Activated naive CD4-positive, alpha-beta T cell treated with anti-CD3 and anti-CD28 coated beads, Interleukin-2, amount 50 U/mL, for 24 hours (primary cell): ENCODE results near the gene TSPAN3.
A peak's percentile ranks its signal among the peaks of the same experiment; 100 is the strongest.

Source experiments
- H3K27ac Mint-ChIP-seq: one replicate; pipeline ENCODE4 v1.8.0; 2021; ENCODE audit warnings: mild to moderate bottlenecking, mixed read lengths
- H3K27me3 Mint-ChIP-seq: one replicate; pipeline ENCODE4 v1.8.0; 2021; ENCODE audit warnings: mixed read lengths
- H3K36me3 Mint-ChIP-seq: one replicate; pipeline ENCODE4 v1.8.0; 2021; ENCODE audit warnings: mixed read lengths
- H3K4me1 Mint-ChIP-seq: one replicate; pipeline ENCODE4 v1.8.0; 2021; ENCODE audit warnings: mixed read lengths
- H3K4me3 Mint-ChIP-seq: one replicate; pipeline ENCODE4 v1.8.0; 2021; ENCODE audit warnings: mild to moderate bottlenecking, mixed read lengths
- H3K9me3 Mint-ChIP-seq: one replicate; pipeline ENCODE4 v1.8.0; 2021; ENCODE audit warnings: mixed read lengths

TSPAN3 gene

DNA sequence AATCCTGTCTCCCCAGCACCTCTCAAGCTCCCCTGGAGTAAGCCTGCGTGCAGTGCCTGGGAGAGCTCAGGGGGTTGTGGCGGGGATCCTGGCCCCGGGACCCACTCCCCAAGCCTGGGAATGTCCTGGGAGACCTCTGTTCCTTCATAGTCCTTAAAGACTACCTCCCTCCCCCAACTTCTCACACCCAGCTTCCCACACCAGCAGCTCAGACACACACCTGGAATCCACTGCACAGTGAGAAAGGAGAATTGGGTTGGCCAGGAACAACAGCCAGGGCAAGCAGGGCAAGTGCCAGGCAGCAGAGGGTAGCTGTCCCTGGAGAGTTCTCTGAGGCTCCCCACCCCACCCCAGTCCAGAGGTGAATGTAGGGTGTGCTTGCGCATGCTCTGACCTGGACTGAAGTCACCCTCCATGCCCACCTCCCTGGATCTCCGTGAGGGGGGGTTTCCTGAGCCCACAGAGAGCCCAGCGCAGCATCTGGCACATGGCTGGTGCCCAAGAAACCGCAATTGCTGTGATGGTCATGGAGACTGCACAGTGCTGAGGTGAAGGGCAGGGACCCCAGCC, 53.7 kb downstream of the TSPAN3 start:
- H3K9me3 Mint-ChIP-seq = no peaks in the 10 kb centered on the region
- no peak overlapping the region for H3K4me3 Mint-ChIP-seq
- H3K27me3 Mint-ChIP-seq = no peaks in the 10 kb centered on the region
- H3K27ac Mint-ChIP-seq = peak overlapping the region; percentile 74
- H3K36me3 Mint-ChIP-seq = peaks cover 5% of the 10 kb centered on the region
- peaks cover 87% of the 10 kb centered on the region for H3K4me1 Mint-ChIP-seq

DNA sequence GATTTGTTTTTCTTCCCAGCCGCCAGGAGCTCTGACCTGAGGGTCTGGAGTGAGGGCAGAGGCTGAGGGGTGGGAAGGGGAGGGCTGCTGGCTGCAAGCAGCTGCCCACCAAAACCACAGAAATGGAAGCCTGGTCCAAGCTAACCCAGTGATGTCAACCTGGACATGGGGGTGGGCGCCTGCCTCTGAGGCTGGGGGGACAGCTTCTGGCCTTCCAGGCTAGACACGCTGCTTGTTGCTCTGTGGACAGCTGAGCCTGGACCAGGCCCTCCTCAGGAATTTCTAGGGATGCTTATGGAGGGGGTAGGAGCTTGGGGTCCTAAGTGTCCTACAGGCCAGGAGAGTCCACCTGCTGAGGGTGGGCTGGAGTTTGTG, 54.6 kb downstream of the TSPAN3 start:
- Mint-ChIP-seq H3K27me3 (no peaks in the 10 kb centered on the region), H3K27ac (no peak overlapping the region), H3K36me3 (peaks cover 5% of the 10 kb centered on the region), H3K4me1 (peaks cover 85% of the 10 kb centered on the region), H3K4me3 (no peak overlapping the region), H3K9me3 (no peaks in the 10 kb centered on the region)

DNA sequence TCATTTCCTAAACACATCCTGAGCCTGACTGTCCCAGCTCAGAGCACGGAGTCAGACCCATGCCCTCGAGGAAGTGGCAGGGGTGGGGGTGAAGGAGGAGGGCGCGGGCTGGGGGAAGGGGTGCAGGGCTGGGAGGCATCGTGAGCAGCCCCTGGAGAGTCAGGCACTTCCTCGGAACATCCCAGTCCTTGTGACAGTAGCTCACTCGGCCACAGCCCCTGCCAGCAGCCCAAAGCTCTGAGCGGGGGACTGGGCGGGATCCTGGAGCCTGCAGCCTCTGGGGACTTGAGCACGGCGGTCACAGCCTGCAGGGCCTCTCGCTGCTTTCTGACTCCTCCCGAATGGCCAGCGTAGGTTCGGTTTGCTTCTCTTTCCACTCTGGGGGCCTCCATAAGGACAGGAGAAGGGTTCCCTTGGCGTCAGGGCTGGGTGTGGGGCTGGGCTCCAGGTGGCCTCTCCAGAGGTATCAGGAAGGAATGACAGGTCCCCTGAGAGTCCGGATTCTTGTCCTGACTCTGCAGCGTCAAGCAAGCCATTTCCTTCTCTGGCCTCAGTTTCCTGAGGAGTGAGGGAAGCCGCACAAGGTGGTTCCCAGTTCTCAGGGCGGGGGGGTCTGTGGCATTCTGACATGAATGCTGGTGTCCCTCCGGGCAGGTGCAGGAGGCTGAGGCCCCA, 55.1 kb downstream of the TSPAN3 start:
- no peak overlapping the region for H3K4me3 Mint-ChIP-seq
- H3K9me3 Mint-ChIP-seq = no peaks in the 10 kb centered on the region
- no peaks in the 10 kb centered on the region for H3K27me3 Mint-ChIP-seq
- H3K4me1 Mint-ChIP-seq = peaks cover 85% of the 10 kb centered on the region
- peak overlapping the region; percentile 52 for H3K27ac Mint-ChIP-seq
- peaks cover 5% of the 10 kb centered on the region for H3K36me3 Mint-ChIP-seq

DNA sequence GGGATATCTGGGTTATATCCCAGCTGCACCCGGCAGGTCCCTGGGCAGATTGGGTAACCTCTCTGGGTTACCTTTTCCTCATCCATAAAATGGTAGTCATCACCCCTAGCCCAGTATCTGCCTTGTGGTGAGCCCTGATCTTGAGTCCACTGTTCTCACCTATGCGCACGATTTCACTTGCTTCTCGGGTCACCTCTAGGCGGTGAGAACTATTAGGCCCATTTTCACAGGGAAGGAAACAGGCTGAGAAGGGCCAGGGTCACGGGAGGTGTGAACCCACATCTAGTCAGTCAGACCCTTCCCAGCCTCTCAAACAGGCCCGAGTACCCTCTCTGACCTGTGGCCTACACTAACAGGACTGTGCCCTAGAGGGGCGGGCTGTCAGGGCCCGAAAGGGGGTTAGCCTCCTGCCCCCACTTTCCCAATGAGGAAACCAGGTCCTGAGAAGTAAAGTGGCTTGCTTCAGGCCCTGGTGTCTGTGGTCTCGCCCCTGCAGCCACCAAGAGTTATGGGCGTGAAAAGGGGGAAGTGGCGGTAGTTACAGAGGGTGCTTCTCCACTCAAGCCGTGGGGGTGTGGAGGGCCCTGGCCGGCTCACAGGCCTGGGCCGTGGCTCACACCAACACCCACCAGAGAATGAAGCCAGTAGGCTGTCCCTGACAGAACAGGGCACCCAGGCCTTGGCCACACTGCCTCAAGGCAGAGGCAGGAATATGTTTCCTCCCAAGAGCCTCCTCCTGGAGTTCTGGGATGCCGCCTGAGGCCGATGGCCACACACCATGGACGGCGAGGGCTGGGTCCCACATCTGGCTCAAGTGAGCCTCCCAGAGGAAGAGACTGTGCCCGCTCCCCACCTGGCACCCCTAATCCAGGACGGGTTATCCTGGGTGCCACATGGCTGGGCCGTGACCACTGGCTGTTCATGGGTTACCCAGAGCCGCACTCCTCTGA, 56.5 kb downstream of the TSPAN3 start:
- Mint-ChIP-seq H3K27me3 (no peaks in the 10 kb centered on the region), H3K4me1 (peaks cover 84% of the 10 kb centered on the region), H3K27ac (peak overlapping the region; percentile 98), H3K36me3 (peaks cover 3% of the 10 kb centered on the region), H3K4me3 (peak overlapping the region; percentile 78), H3K9me3 (no peaks in the 10 kb centered on the region)

DNA sequence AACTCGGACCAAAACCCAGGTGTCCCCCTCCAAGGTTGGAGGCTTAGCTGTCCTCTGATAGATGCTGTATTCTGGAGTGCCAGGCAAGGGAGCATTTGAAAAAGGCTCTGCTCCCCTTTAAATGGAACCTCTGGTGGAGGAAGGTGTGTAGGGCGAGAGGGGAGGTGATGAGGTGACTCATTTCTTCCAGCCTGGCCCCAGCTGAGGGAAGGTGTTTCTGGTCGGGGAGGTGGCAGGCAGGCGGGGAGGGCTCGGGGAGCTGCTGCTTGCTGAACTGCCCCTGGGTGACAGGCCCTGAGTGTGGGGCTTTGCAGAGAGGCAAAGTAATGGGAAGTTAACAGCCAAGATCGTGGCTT, 57.2 kb downstream of the TSPAN3 start:
- H3K4me3 Mint-ChIP-seq = peak overlapping the region; percentile 78
- H3K4me1 Mint-ChIP-seq = peaks cover 87% of the 10 kb centered on the region
- peak overlapping the region; percentile 98 for H3K27ac Mint-ChIP-seq
- no peaks in the 10 kb centered on the region for H3K9me3 Mint-ChIP-seq
- H3K36me3 Mint-ChIP-seq = peaks cover 3% of the 10 kb centered on the region
- H3K27me3 Mint-ChIP-seq = no peaks in the 10 kb centered on the region

DNA sequence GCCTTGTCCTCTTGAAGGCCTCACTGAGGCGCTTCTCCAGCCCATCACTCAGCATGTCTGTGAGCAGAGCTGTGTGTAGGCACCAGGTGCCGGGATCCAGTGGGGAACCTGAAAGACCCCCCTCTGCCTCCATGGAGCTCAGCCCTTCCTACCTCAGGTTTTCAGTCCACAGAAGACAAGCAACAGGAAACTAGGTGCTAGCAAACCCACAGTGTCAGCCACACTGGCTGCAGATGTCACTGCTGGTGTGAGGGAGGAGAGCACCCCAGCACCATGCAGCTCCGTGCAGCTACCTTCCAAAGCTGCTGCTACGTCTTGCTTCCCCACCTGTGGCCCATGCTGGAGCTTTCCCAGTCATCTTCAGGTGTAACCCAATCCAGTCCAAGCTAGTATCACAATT, 58.0 kb downstream of the TSPAN3 start:
- peak overlapping the region; percentile 98 for H3K27ac Mint-ChIP-seq
- H3K4me3 Mint-ChIP-seq = peak overlapping the region; percentile 78
- no peaks in the 10 kb centered on the region for H3K9me3 Mint-ChIP-seq
- H3K36me3 Mint-ChIP-seq = peaks cover 1% of the 10 kb centered on the region
- H3K27me3 Mint-ChIP-seq = no peaks in the 10 kb centered on the region
- peaks cover 80% of the 10 kb centered on the region for H3K4me1 Mint-ChIP-seq

DNA sequence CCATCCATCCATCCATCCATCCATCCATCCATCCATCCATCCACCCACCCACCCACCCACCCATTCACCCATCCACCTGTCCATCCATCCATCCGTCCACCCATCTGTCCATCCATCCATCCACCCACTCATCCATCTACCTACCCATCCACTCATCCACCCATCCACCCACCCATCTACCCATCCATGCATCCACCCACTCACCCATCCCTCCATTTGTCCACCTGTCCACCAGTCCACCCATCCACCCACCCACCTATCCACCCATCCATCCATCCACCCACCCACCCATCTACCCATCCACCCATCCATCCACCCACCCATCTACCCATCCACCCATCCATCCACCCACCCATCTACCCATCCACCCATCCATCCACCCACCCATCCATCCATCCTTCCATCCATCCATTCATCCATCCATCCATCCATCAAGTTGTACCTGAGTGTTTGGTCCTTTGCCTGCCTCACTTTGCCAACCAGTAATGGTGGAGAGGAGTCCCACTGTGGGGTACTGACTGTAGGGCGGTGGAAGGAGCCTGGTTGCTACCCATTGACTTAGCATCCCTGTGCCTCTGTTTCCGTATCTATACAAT, 58.7 kb downstream of the TSPAN3 start:
- Mint-ChIP-seq H3K4me3 (no peak overlapping the region), H3K27me3 (no peaks in the 10 kb centered on the region), H3K4me1 (peaks cover 76% of the 10 kb centered on the region), H3K9me3 (no peaks in the 10 kb centered on the region), H3K27ac (peak overlapping the region; percentile 49), H3K36me3 (no peaks in the 10 kb centered on the region)

DNA sequence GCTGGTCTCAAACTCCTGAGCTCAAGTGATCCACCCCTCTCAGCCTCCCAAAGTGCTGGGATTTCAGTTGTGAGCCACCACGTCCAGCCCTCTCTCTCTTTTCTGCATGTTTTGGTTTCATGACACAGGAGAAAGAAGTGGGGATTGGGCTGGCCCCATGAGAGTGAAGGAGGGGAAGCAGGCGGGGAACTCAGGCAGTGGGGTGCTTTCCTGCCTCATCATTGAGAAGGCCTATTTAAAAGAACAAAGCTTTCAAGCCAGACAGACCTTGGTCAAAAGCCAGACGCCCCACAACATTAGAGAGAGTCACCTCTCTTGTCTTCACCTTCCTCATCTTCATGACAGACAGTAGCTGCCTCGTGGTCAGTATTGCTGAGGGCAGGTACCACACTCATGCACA, 60.1 kb downstream of the TSPAN3 start:
- no peaks in the 10 kb centered on the region for H3K9me3 Mint-ChIP-seq
- no peak overlapping the region for H3K4me3 Mint-ChIP-seq
- H3K4me1 Mint-ChIP-seq = peaks cover 84% of the 10 kb centered on the region
- H3K36me3 Mint-ChIP-seq = peaks cover 2% of the 10 kb centered on the region
- peak overlapping the region; percentile 88 for H3K27ac Mint-ChIP-seq
- no peaks in the 10 kb centered on the region for H3K27me3 Mint-ChIP-seq

DNA sequence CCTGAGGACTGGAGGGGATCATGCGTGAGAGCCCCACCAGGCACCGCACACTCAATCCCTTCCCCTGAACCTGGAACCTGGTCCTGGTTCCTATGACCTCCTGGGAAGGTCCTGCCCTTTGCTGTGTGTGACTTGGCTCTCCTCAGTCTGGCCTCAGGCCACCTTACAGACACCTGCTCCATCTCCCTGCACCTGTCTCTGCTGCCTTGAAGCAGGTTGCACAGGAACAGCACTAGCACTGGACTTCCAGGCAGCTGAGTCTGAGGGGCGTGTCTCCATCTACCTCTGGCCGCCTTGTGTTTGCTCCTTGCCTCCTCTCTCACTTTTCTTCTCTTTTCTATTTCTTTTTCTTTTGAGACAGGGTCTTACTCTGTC, 60.6 kb downstream of the TSPAN3 start:
- Mint-ChIP-seq H3K9me3 (no peaks in the 10 kb centered on the region), H3K36me3 (peaks cover 2% of the 10 kb centered on the region), H3K4me1 (peaks cover 84% of the 10 kb centered on the region), H3K4me3 (no peak overlapping the region), H3K27me3 (no peaks in the 10 kb centered on the region), H3K27ac (peak overlapping the region; percentile 90)

DNA sequence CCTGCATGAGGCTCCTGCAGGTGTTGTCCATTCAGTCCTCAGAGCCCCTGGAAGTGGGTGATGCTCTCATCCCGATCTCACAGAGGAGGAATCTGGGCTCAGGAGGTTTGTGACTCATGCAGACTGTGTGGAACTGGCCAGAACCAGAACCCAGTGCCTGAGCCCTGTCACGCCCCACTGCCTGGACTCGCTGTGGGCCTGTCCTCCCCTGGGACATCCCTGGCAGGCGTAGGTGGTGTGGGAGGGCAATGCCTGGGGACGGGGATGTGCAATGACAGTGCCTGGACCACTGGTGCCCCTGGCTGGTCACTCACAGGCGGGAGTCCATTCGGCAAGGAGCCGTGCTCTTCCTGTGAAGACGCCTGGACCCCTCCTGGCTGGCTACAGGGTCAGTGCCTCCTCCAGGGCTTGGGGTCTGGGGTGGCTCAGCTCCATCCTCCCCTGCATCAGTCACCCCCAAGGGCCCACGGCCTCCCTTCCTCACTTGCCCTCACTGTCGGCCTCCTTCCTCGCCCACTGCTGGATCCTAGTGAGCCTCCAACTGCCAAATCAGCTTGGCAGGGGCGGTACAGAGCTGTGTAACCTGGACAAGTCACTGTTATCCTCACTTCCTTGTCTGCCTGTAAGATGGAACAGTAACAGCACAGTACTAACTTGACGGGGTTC, 61.1 kb downstream of the TSPAN3 start:
- Mint-ChIP-seq H3K27me3 (no peaks in the 10 kb centered on the region), H3K27ac (peak overlapping the region; percentile 90), H3K4me3 (no peak overlapping the region), H3K4me1 (peaks cover 82% of the 10 kb centered on the region), H3K36me3 (peaks cover 2% of the 10 kb centered on the region), H3K9me3 (no peaks in the 10 kb centered on the region)

DNA sequence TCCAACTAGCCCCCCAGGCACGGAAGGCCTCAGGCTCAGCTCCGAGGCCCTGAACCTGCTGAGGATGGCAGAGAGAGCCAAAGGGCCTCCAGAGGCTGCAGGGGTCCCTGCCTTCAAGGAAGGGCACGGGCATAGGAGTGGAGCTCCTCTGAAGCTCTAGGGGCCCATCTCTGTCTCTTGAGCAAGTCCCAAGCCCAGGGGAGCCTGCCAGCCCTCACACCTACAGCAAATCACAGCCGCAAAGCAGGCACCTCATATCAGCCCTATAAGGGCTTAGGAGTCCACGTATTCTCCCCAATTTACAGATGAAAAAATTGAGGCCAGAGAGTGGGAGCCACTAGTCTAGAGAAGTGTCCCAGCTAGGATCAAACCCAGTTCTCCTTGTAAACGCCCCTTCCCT, 61.7 kb downstream of the TSPAN3 start:
- H3K4me1 Mint-ChIP-seq = peaks cover 82% of the 10 kb centered on the region
- no peaks in the 10 kb centered on the region for H3K9me3 Mint-ChIP-seq
- H3K27ac Mint-ChIP-seq = peak overlapping the region; percentile 55
- H3K27me3 Mint-ChIP-seq = no peaks in the 10 kb centered on the region
- no peak overlapping the region for H3K4me3 Mint-ChIP-seq
- peaks cover 5% of the 10 kb centered on the region for H3K36me3 Mint-ChIP-seq

DNA sequence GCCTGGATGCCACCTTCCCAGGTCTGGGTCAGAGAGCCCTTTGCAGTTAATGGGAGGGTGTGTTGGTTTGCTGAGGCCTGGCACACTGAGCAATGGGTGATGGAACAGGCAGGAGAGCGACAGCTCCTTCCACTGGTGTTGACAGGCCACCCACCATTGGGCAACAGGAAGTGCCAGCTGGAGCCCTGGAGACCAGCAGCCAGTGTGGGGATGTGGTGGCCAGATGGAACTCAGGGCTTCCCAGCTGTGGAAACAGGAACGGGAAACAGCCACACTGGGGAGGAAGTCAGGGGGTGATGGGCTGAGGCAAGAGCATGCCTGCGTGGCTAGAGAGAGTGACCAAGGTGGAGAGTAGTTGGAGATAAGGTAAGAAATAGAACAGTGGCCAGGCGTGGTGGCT, 66.7 kb downstream of the TSPAN3 start:
- Mint-ChIP-seq H3K4me3 (peak overlapping the region; percentile 30), H3K27ac (peak overlapping the region; percentile 97), H3K36me3 (peaks cover 8% of the 10 kb centered on the region)

DNA sequence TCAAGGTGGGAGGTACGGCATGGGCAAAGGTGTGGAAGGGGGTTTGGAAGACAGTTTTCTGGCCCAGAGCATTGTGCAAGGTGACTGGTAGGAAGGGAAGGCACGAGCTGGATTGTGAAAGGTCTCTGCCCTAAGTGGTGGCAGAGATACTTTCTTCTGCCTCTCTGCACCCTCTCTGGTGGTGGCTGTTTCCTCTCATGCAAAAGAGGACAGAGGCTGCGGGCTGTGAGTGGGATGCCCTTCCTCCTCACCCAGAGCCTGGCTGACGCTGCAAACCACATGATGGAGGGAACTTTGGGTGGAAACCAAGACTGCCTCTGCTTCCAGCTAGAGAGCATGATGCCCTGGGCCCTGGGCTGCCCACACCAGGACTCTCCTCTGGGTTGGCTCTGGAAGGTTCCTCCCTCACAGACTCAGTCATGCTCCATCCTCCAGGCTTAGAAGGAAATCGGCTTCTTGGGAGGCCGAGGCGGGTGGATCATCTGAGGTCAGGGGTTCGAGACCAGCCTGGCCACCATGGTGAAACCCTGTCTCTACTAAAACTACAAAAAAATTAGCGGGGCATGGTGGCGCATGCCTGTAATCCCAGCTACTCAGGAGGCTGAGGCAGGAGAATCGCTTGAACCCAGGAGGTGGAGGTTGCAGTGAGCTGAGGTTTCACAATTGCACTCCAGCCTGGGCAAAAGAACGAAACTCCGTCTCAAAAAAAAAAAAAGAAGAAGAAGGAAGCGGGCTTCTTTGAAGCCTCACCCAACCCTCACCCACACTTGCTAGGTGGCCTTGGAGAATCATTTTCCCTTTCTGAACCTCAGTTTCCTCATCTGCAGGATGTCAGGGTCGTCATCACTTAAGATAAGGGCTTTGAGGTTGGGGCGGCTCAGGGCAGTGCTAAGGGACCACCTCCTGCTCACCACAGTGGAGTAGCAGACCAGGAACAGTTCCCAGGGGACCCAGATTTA, 67.7 kb downstream of the TSPAN3 start:
- Mint-ChIP-seq H3K36me3 (peaks cover 8% of the 10 kb centered on the region), H3K4me3 (peak overlapping the region; percentile 63), H3K9me3 (no peaks in the 10 kb centered on the region), H3K4me1 (peaks cover 87% of the 10 kb centered on the region), H3K27ac (peak overlapping the region; percentile 92), H3K27me3 (no peaks in the 10 kb centered on the region)

More for the DNA sequence above, 66.7 kb downstream of the TSPAN3 start:
- Mint-ChIP-seq H3K27me3 (no peaks in the 10 kb centered on the region), H3K9me3 (no peaks in the 10 kb centered on the region), H3K4me1 (peaks cover 84% of the 10 kb centered on the region)

DNA sequence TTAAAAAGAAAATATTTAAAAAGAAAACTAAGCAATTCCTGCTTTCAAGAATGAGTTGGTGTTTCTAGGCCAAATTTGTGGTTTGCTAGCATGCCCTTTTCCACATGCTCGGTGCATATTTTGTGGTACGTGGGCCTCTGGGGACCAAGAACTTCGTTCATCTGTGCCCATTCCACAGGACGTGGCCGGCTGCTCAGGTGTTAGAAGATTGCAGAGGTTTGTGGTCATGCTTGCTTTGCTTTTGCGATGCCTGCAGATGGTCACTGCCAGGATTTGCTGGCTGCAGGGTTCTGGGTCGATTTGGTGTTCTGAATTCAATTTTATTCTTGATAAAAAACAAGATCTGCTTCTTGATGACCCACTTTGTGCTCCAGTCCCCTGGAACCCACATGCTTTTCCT, 68.5 kb downstream of the TSPAN3 start:
- peaks cover 8% of the 10 kb centered on the region for H3K36me3 Mint-ChIP-seq
- H3K9me3 Mint-ChIP-seq = no peaks in the 10 kb centered on the region
- H3K27me3 Mint-ChIP-seq = no peaks in the 10 kb centered on the region
- H3K27ac Mint-ChIP-seq = peak overlapping the region; percentile 92
- H3K4me1 Mint-ChIP-seq = peaks cover 95% of the 10 kb centered on the region
- peak overlapping the region; percentile 63 for H3K4me3 Mint-ChIP-seq
